Ishikawa (cell line): ENCODE measurements around the gene FMNL2.

Source experiments
- CEBPB ChIP-seq: IDR thresholded peaks from 2 replicates; pipeline ENCODE4 v1.6.1; 2012
- CREB1 ChIP-seq: IDR thresholded peaks from 2 replicates; pipeline ENCODE4 v1.6.1; 2012; ENCODE audit warnings: low read depth
- EGR1 ChIP-seq: IDR thresholded peaks from 2 replicates; pipeline ENCODE4 v1.6.1; 2012
- EP300 ChIP-seq: IDR thresholded peaks from 2 replicates; pipeline ENCODE4 v1.6.1; 2012; ENCODE audit warnings: borderline replicate concordance
- FOXM1 ChIP-seq: IDR thresholded peaks from 2 replicates; pipeline ENCODE4 v1.6.1; 2012; ENCODE audit warnings: low read depth, borderline replicate concordance
- NFIC ChIP-seq: IDR thresholded peaks from 2 replicates; pipeline ENCODE4 v1.6.1; 2012
- RAD21 ChIP-seq: IDR thresholded peaks from 2 replicates; pipeline ENCODE4 v1.6.1; 2012; ENCODE audit warnings: low read depth
- TAF1 ChIP-seq: IDR thresholded peaks from 2 replicates; pipeline ENCODE4 v1.6.1; 2012; ENCODE audit warnings: low read depth, mild to moderate bottlenecking
- TCF12 ChIP-seq: IDR thresholded peaks from 2 replicates; pipeline ENCODE4 v1.6.1; 2012; ENCODE audit warnings: low read depth
- TEAD4 ChIP-seq: IDR thresholded peaks from 2 replicates; pipeline ENCODE4 v1.6.1; 2012
- YY1 ChIP-seq: IDR thresholded peaks from 2 replicates; pipeline ENCODE4 v1.6.1; 2012; ENCODE audit warnings: low read depth
- ZBTB7A ChIP-seq: IDR thresholded peaks from 2 replicates; pipeline ENCODE4 v1.6.1; 2012; ENCODE audit warnings: low read depth
- TF ChIP-seq, protein P1 (sequence below): IDR thresholded peaks from 2 replicates; pipeline ENCODE4 v1.6.1; 2012
- TF ChIP-seq, protein P2 (sequence below): IDR thresholded peaks from 2 replicates; pipeline ENCODE4 v1.6.1; 2012; ENCODE audit warnings: low read depth, mild to moderate bottlenecking
- TF ChIP-seq, protein P3 (sequence below): IDR thresholded peaks from 2 replicates; pipeline ENCODE4 v1.6.1; 2012

The FMNL2 gene

DNA sequence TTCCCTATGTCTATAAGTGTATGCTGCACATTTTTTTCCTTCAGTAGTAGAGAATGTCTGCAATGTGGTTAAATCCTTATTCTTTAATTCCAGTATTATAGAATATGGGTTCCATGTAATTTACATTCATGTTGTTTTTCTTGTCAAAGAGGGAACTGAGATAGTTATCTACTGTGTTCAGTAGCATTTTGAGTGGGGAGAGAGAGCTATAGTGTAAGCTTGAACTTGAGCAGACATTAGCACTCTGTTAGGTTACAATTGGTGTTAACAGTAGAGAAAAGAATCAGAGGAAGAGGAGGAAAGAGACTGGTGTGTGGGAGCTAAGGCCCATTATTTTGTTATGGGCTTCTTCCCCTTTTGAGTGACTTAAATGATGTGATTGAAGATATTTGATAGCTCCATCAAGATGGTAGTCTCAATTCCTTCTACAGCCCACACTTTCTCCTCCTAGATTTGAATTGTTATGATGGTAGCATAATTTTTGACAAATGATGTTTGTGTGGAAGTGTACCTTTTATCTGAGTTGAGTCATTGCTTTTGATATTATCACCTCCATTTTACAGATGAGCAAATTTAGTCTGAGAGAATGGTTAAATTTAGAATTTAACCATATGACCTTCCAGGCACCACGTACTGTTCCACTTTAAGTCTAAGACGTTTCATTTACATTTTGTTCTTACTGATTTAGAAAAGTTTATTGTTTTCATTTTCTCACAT, 71.3 kb downstream of the FMNL2 start:
- TF ChIP-seq TCF12 = no peak
- TF ChIP-seq, protein P1, sequence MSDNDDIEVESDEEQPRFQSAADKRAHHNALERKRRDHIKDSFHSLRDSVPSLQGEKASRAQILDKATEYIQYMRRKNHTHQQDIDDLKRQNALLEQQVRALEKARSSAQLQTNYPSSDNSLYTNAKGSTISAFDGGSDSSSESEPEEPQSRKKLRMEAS = no peak
- TF ChIP-seq CREB1 = no peak
- no peak for TF ChIP-seq TEAD4
- TF ChIP-seq TAF1 = no peak
- TF ChIP-seq EGR1 = no peak
- TF ChIP-seq CEBPB = no peak
- TF ChIP-seq NFIC = no peak
- TF ChIP-seq YY1 = no peak
- TF ChIP-seq FOXM1 = no peak
- TF ChIP-seq, protein P2, sequence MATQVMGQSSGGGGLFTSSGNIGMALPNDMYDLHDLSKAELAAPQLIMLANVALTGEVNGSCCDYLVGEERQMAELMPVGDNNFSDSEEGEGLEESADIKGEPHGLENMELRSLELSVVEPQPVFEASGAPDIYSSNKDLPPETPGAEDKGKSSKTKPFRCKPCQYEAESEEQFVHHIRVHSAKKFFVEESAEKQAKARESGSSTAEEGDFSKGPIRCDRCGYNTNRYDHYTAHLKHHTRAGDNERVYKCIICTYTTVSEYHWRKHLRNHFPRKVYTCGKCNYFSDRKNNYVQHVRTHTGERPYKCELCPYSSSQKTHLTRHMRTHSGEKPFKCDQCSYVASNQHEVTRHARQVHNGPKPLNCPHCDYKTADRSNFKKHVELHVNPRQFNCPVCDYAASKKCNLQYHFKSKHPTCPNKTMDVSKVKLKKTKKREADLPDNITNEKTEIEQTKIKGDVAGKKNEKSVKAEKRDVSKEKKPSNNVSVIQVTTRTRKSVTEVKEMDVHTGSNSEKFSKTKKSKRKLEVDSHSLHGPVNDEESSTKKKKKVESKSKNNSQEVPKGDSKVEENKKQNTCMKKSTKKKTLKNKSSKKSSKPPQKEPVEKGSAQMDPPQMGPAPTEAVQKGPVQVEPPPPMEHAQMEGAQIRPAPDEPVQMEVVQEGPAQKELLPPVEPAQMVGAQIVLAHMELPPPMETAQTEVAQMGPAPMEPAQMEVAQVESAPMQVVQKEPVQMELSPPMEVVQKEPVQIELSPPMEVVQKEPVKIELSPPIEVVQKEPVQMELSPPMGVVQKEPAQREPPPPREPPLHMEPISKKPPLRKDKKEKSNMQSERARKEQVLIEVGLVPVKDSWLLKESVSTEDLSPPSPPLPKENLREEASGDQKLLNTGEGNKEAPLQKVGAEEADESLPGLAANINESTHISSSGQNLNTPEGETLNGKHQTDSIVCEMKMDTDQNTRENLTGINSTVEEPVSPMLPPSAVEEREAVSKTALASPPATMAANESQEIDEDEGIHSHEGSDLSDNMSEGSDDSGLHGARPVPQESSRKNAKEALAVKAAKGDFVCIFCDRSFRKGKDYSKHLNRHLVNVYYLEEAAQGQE = no peak
- TF ChIP-seq, protein P3, sequence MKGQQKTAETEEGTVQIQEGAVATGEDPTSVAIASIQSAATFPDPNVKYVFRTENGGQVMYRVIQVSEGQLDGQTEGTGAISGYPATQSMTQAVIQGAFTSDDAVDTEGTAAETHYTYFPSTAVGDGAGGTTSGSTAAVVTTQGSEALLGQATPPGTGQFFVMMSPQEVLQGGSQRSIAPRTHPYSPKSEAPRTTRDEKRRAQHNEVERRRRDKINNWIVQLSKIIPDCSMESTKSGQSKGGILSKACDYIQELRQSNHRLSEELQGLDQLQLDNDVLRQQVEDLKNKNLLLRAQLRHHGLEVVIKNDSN = no peak
- TF ChIP-seq EP300 = no peak
- no peak for TF ChIP-seq RAD21

- TF ChIP-seq CEBPB (no peak), CREB1 (no peak), FOXM1 (no peak), TEAD4 (no peak), EP300 (no peak), ZBTB7A (no peak), TAF1 (no peak), NFIC (no peak), TCF12 (no peak), EGR1 (no peak), RAD21 (no peak), YY1 (no peak)
- TF ChIP-seq, protein P3 = no peak
- TF ChIP-seq, protein P2 = no peak
- TF ChIP-seq, protein P1 = no peak
Observed at GRCh38 chr2:152406836-152407161, 71.8 kb downstream of the FMNL2 start.

- TF ChIP-seq EGR1 (no peak), TAF1 (no peak), RAD21 (no peak), FOXM1 (no peak), EP300 (no peak), TEAD4 (no peak), CEBPB (no peak), TCF12 (no peak)
- TF ChIP-seq, protein P3 = no peak
- TF ChIP-seq, protein P2 = no peak
Observed at GRCh38 chr2:152407204-152407721, 72.3 kb downstream of the FMNL2 start.

DNA sequence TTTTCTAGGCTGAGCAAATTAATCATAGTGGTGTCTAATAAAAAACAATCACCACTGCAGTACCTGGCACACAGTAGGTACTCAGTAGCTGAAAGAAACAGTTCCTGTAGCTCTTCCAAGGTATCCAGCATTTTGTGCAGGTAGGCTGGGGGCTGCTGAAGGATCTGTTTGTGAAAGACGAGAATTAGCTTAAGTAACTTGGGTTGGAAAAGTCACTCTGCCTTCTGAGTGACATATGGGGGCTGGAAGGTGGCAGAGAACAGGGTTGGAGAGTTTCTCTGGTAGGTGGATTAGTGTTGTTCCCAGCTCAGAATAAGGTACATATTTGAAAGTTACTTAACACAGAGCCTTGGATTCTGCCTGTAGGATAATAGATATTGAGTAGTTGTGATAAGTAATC, 72.8 kb downstream of the FMNL2 start:
- TF ChIP-seq EP300 (no peak), YY1 (no peak), TAF1 (no peak), FOXM1 (no peak), TEAD4 (no peak)
